Spleen (tissue), 11 donors: ENCODE results near the gene USH2A. TPM values are rescaled to one million over a fixed set of nuclear protein-coding genes. Genes with fewer than 3 reads are reported as not detected.

Source experiments
- DNase-seq: peaks from one replicate; pipeline ENCODE4 v3.0.0-alpha.2; 2020
- H3K27ac ChIP-seq, 8 donors: fragments of 200-600 bp; sonication (generic) in 7 of 8; 1 replicate in 4 of 8; 2 replicates in 4 of 8; pipeline versions ENCODE4 v1.5.0 to v1.8.0; 2016 to 2021; ENCODE audit warnings: inconsistent platforms in 4 of 8, mild to moderate bottlenecking in 4 of 8, moderate library complexity in 1 of 8
- H3K27me3 ChIP-seq, 7 donors: fragments of 200-600 bp; sonication (generic) in 6 of 7; replicated peaks in 1 of 7; 1 replicate in 4 of 7; 2 replicates in 3 of 7; pipeline versions ENCODE4 v1.5.0 to v1.8.0; 2016 to 2021; ENCODE audit warnings: inconsistent platforms in 3 of 7, mild to moderate bottlenecking in 1 of 7
- H3K36me3 ChIP-seq, 6 donors: fragments of 200-600 bp; sonication (generic) in 5 of 6; 1 replicate in 4 of 6; 2 replicates in 2 of 6; pipeline versions ENCODE4 v1.5.0 to v1.8.0; 2016 to 2021; ENCODE audit warnings: inconsistent platforms in 2 of 6
- H3K4me1 ChIP-seq, 6 donors: fragments of 200-600 bp; sonication (generic) in 5 of 6; 1 replicate in 3 of 6; 2 replicates in 3 of 6; pipeline versions ENCODE4 v1.5.0 to v1.8.0; 2016 to 2021; ENCODE audit warnings: inconsistent platforms in 3 of 6
- H3K4me3 ChIP-seq, 8 donors: fragments of 200-600 bp; sonication (generic) in 7 of 8; 1 replicate in 4 of 8; 2 replicates in 4 of 8; pipeline versions ENCODE4 v1.5.0 to v1.8.0; 2016 to 2021; ENCODE audit warnings: inconsistent platforms in 4 of 8, mild to moderate bottlenecking in 4 of 8, moderate library complexity in 2 of 8
- H3K9me3 ChIP-seq, 8 donors: fragments of 200-600 bp; sonication (generic) in 7 of 8; 1 replicate in 4 of 8; 2 replicates in 4 of 8; pipeline versions ENCODE4 v1.5.0 to v1.8.0; 2016 to 2021; ENCODE audit warnings: inconsistent platforms in 4 of 8
- POLR2A ChIP-seq, 3 donors: fragments of 450-650 bp; IDR thresholded peaks; one replicate each; pipeline ENCODE4 v1.5.1; 2017; ENCODE audit warnings: antibody characterized with exemption in 3 of 3, mild to moderate bottlenecking in 1 of 3
- POLR2AphosphoS5 ChIP-seq, 3 donors: sonication (generic); formaldehyde crosslinking; IDR thresholded peaks; one replicate each; pipeline ENCODE4 v1.5.1; 2017; ENCODE audit warnings: antibody characterized with exemption in 3 of 3
- WGBS, 5 donors: extraction: QIAGEN DNeasy Blood & Tissue Kit in 3 of 5; methylation state at CpG; one replicate each; pipeline versions ENCODE4 v1.1.5 to v1.1.7; 2013 to 2018; 5-methylcytosine and 5-hydroxymethylcytosine counted together
- intact Hi-C: fragments of 100-400 bp; cut with DNase I; formaldehyde crosslinking; loops from one replicate; pipeline ENCODE4 v1.15.0; 2023; ENCODE audit warnings: low total_unique reads
- polyA plus RNA-seq, 3 donors: library from polyadenylated mRNA; stranded (reverse); fragments of 200-250 nt; gene quantifications; one replicate each; pipeline ENCODE4 v1.2.1, GENCODE V29; 2013
- total RNA-seq, 7 donors: library from RNA; depleted of rRNA in 3 of 7; stranded (reverse); fragments of >200 nt in 3 of 7; fragmentation: NEBNext Ultra II Directional in 4 of 7; extraction: Animal tissue kit (Norgen Biotek cat#: 25700) in 4 of 7; gene quantifications; one replicate each; pipeline versions ENCODE4 v1.1.0 to v1.2.1, GENCODE V29; 2016 to 2021
- TF ChIP-seq, protein P1 (sequence below), 11 experiments: fragments of 200-600 bp in 7 of 11; fragments of 450-650 bp in 4 of 11; sonication (generic) in 4 of 11; IDR thresholded peaks in 8 of 11; conservative IDR thresholded peaks in 3 of 11; 1 replicate in 7 of 11; 2 replicates in 4 of 11; pipeline versions ENCODE4 v1.4.0 to v1.8.0; 2016 to 2021; ENCODE audit warnings: antibody characterized with exemption in 11 of 11, inconsistent platforms in 4 of 11, mild to moderate bottlenecking in 1 of 11
- donor health status: healthy with polysubstance abuse.
- donor health status: DM: no; HTN: no; CAD: no; lungs with moderate emphysema.
- donor health status: DM: no; HTN: no; CAD: no.
- donor health status: Bipolar disorder and iron deficiency.
- donor health status: healthy.
- donor health status: DM: no; HTN: no; CAD: no.
- donor health status: DM: yes; HTN: yes; CAD: no.

The USH2A gene
- total and polyA plus RNA-seq, 10 donors: under 0.01 TPM; not detected in 9

DNA sequence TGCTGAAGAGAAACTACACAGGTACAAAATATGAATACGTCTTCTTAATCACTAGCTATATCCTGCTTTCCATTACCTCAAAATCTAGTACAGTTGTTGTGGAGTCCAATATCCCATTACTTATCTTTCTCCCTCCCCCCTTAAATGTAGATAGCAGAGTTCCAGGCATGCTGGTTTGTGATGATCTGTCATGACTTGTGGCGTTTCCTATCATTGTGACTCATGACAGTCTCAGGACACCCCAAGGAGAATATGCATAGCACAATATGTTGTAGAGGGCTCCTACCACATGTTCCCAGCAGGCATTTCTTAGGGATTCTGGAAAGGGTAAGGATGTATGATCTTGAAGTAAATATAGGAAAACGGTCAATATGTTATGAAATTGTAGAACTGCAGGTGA is 206.9 kb downstream of the USH2A start:
- DNase-seq: no peak
- H3K9me3 ChIP-seq: no peaks in the 10 kb centered on the region
- H3K27ac ChIP-seq: no peak overlapping the region
- peaks cover 0 to under 1% (median 0%) of the 10 kb centered on the region in 6 donors for H3K4me1 ChIP-seq
- TF ChIP-seq, protein P1, sequence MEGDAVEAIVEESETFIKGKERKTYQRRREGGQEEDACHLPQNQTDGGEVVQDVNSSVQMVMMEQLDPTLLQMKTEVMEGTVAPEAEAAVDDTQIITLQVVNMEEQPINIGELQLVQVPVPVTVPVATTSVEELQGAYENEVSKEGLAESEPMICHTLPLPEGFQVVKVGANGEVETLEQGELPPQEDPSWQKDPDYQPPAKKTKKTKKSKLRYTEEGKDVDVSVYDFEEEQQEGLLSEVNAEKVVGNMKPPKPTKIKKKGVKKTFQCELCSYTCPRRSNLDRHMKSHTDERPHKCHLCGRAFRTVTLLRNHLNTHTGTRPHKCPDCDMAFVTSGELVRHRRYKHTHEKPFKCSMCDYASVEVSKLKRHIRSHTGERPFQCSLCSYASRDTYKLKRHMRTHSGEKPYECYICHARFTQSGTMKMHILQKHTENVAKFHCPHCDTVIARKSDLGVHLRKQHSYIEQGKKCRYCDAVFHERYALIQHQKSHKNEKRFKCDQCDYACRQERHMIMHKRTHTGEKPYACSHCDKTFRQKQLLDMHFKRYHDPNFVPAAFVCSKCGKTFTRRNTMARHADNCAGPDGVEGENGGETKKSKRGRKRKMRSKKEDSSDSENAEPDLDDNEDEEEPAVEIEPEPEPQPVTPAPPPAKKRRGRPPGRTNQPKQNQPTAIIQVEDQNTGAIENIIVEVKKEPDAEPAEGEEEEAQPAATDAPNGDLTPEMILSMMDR (IDR thresholded peaks at IDR 0.05 in 8 of 11, conservative IDR thresholded peaks at IDR 0.05 in 3 of 11): no peak
- TF ChIP-seq POLR2AphosphoS5 (IDR thresholded peaks at IDR 0.05): no peak
- TF ChIP-seq POLR2A (IDR thresholded peaks at IDR 0.05): no peak
- H3K4me3 ChIP-seq: no peak overlapping the region
- intact Hi-C loops: no loop called here
- H3K36me3 ChIP-seq: no peaks in the 10 kb centered on the region
- 85 to 90% (median 87%) methylated on average over 3 of the region's 3 CpGs for WGBS, 5 donors
- H3K27me3 ChIP-seq: no peaks in the 10 kb centered on the region

GRCh38 chr1:216215169-216215568 is 208.1 kb downstream of the USH2A start:
- DNase-seq: no peak
- H3K9me3 ChIP-seq: no peaks in the 10 kb centered on the region
- H3K27me3 ChIP-seq: no peaks in the 10 kb centered on the region
- no peak for TF ChIP-seq POLR2A (IDR thresholded peaks at IDR 0.05)
- no peak for TF ChIP-seq POLR2AphosphoS5 (IDR thresholded peaks at IDR 0.05)
- TF ChIP-seq, protein P1 (IDR thresholded peaks at IDR 0.05 in 8 of 11, conservative IDR thresholded peaks at IDR 0.05 in 3 of 11): no peak
- H3K36me3 ChIP-seq: no peaks in the 10 kb centered on the region
- no peaks in the 10 kb centered on the region for H3K4me1 ChIP-seq
- no peak overlapping the region for H3K27ac ChIP-seq
- no peak overlapping the region for H3K4me3 ChIP-seq
- intact Hi-C loops: no loop called here

DNA sequence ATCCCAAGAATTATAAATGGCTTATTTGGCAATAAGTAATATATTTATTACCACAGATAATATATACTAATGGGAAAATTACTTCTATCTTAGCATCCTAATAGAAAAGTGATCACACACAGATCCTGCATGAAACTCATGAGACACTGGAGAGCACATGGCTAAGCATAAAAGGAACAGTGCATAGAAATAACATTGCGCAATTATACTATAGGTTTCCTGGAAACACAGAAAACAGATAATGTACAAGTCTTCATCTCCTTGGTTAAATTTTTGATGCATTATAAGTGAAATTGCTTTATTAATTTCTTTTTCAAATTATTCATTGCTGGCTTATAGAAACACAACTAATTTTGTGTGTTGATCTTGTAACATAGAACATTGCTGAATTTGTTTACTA is 210.4 kb downstream of the USH2A start:
- 92 to 100% (median 94%) methylated on average over 1 of the region's 1 CpG for whole genome bisulfite sequencing, 5 donors
- no peak for TF ChIP-seq POLR2AphosphoS5 (IDR thresholded peaks at IDR 0.05)
- TF ChIP-seq POLR2A (IDR thresholded peaks at IDR 0.05): no peak
- TF ChIP-seq, protein P1 (IDR thresholded peaks at IDR 0.05 in 8 of 11, conservative IDR thresholded peaks at IDR 0.05 in 3 of 11): no peak

GRCh38 chr1:216210081-216210480 is 213.2 kb downstream of the USH2A start:
- H3K36me3 ChIP-seq: no peaks in the 10 kb centered on the region
- WGBS, 5 donors: 46 to 73% (median 53%) methylated on average over 4 of the region's 4 CpGs
- no peak for DNase-seq

More for the DNA sequence above, 210.4 kb downstream of the USH2A start:
- H3K4me1 ChIP-seq: no peaks in the 10 kb centered on the region
- H3K4me3 ChIP-seq: no peak overlapping the region
- H3K9me3 ChIP-seq: no peaks in the 10 kb centered on the region
- no peak for DNase-seq
- intact Hi-C loops: no loop called here
- H3K27ac ChIP-seq: no peak overlapping the region
- no peaks in the 10 kb centered on the region for H3K36me3 ChIP-seq
- H3K27me3 ChIP-seq: no peaks in the 10 kb centered on the region

More at GRCh38 chr1:216210081-216210480, 213.2 kb downstream of the USH2A start:
- intact Hi-C loops: no loop called here
- Histone ChIP-seq H3K27me3 (no peaks in the 10 kb centered on the region), H3K4me1 (no peaks in the 10 kb centered on the region), H3K9me3 (no peaks in the 10 kb centered on the region), H3K27ac (no peak overlapping the region), H3K4me3 (no peak overlapping the region)
- TF ChIP-seq POLR2AphosphoS5 (IDR thresholded peaks at IDR 0.05) (no peak), POLR2A (IDR thresholded peaks at IDR 0.05) (no peak)
- TF ChIP-seq, protein P1 (IDR thresholded peaks at IDR 0.05 in 8 of 11, conservative IDR thresholded peaks at IDR 0.05 in 3 of 11): no peak
